ENCODE data around the gene CLCA4. TPM values are rescaled to one million over a fixed set of nuclear protein-coding genes. Genes with fewer than 3 reads are reported as not detected.
A peak's percentile ranks its signal among the peaks of the same experiment; 100 is the strongest.

Gene CLCA4
- total and polyA plus RNA-seq, 2 experiments from 2014 or later: not detected

GRCh38 chr1:86503406-86504136 lies 43.3 kb upstream of the CLCA4 start:
- H3K27me3 ChIP-seq (ENCODE audit: insufficient read depth): no peaks in the 10 kb centered on the region
- Mint-ChIP-seq H3K27ac (peak overlapping the region; percentile 98), H3K4me1 (peaks cover 36% of the 10 kb centered on the region), H3K4me3 (peak overlapping the region; percentile 78; the same call in 2 of the 3 replicates), H3K9me3 (peaks cover 8% of the 10 kb centered on the region), H3K27me3 (ENCODE audit: insufficient read depth, low read depth, poor library complexity) (peaks cover 2% of the 10 kb centered on the region), H3K36me3 (ENCODE audit: low read depth) (no peaks in the 10 kb centered on the region; the same call in 2 of the 3 replicates)
- H4K20me1 ChIP-seq (replicated peaks; ENCODE audit: insufficient read depth): no peaks in the 10 kb centered on the region
- DNase-seq (ENCODE audit: low spot score) (peak; percentile 34), ATAC-seq (peak; percentile 39)
- no peaks in the 10 kb centered on the region for H3K36me3 ChIP-seq (ENCODE audit: insufficient read depth)
- no peaks in the 10 kb centered on the region for H3K79me2 ChIP-seq (replicated peaks; ENCODE audit: insufficient read depth)
- peak overlapping the region; percentile 51 for H3K4me3 ChIP-seq
- peaks cover 13% of the 10 kb centered on the region; the same call in 1 of the 2 replicates for H3K4me1 ChIP-seq (ENCODE audit: insufficient read depth)
- no peaks in the 10 kb centered on the region for H3K9me2 ChIP-seq (ENCODE audit: insufficient read depth)
- peaks cover 4% of the 10 kb centered on the region; the same call in 1 of the 2 replicates for H3F3A ChIP-seq (replicated peaks; ENCODE audit: low read depth)
- TF ChIP-seq ZNF462 (CRISPR knock-in tag; IDR thresholded peaks at IDR 0.05): no peak
- TF ChIP-seq CTCF (conservative IDR thresholded peaks at IDR 0.05; ENCODE audit: low read depth in 2 of 2): no peak
- TF ChIP-seq, protein P1, sequence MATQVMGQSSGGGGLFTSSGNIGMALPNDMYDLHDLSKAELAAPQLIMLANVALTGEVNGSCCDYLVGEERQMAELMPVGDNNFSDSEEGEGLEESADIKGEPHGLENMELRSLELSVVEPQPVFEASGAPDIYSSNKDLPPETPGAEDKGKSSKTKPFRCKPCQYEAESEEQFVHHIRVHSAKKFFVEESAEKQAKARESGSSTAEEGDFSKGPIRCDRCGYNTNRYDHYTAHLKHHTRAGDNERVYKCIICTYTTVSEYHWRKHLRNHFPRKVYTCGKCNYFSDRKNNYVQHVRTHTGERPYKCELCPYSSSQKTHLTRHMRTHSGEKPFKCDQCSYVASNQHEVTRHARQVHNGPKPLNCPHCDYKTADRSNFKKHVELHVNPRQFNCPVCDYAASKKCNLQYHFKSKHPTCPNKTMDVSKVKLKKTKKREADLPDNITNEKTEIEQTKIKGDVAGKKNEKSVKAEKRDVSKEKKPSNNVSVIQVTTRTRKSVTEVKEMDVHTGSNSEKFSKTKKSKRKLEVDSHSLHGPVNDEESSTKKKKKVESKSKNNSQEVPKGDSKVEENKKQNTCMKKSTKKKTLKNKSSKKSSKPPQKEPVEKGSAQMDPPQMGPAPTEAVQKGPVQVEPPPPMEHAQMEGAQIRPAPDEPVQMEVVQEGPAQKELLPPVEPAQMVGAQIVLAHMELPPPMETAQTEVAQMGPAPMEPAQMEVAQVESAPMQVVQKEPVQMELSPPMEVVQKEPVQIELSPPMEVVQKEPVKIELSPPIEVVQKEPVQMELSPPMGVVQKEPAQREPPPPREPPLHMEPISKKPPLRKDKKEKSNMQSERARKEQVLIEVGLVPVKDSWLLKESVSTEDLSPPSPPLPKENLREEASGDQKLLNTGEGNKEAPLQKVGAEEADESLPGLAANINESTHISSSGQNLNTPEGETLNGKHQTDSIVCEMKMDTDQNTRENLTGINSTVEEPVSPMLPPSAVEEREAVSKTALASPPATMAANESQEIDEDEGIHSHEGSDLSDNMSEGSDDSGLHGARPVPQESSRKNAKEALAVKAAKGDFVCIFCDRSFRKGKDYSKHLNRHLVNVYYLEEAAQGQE (IDR thresholded peaks at IDR 0.05; ENCODE audit: unreplicated experiment): no peak
- TF ChIP-seq ZNF331 (CRISPR knock-in tag; IDR thresholded peaks at IDR 0.05; ENCODE audit: low read depth): no peak
- no peak for TF ChIP-seq STAT1 (IDR thresholded peaks at IDR 0.05; ENCODE audit: unreplicated experiment)
- TF ChIP-seq EZH2 (IDR thresholded peaks at IDR 0.05; ENCODE audit: low read depth, unreplicated experiment): no peak
- TF ChIP-seq ZNF114 (CRISPR knock-in tag; IDR thresholded peaks at IDR 0.05): no peak
- TF ChIP-seq JUNB (IDR thresholded peaks at IDR 0.05; ENCODE audit: unreplicated experiment): no peak
- TF ChIP-seq POLR2AphosphoS5 (IDR thresholded peaks at IDR 0.05; ENCODE audit: low read depth): no peak
- TF ChIP-seq, protein P2, sequence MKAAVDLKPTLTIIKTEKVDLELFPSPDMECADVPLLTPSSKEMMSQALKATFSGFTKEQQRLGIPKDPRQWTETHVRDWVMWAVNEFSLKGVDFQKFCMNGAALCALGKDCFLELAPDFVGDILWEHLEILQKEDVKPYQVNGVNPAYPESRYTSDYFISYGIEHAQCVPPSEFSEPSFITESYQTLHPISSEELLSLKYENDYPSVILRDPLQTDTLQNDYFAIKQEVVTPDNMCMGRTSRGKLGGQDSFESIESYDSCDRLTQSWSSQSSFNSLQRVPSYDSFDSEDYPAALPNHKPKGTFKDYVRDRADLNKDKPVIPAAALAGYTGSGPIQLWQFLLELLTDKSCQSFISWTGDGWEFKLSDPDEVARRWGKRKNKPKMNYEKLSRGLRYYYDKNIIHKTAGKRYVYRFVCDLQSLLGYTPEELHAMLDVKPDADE (IDR thresholded peaks at IDR 0.05): no peak
- no peak for TF ChIP-seq CREB1 (CRISPR knock-in tag; IDR thresholded peaks at IDR 0.05; ENCODE audit: low read depth)
- no peak for TF ChIP-seq EZH2phosphoT487 (IDR thresholded peaks at IDR 0.05; ENCODE audit: unreplicated experiment)
- no peak for TF ChIP-seq NANOG (IDR thresholded peaks at IDR 0.05; ENCODE audit: borderline replicate concordance)
- peak overlapping the region; percentile 74 for H3K4me2 ChIP-seq
- peak overlapping the region; percentile 99 for H3K27ac ChIP-seq (ENCODE audit: low read depth)
- peak overlapping the region; percentile 39 for H2AFZ ChIP-seq

All from GM23338 (cell line).